Kidney tubule cell (primary cell): ENCODE data around the gene ADAMTS19.
"Not testable (repeated sequence)": the region's sequence is repeated elsewhere in the genome, so short reads cannot be mapped to it uniquely, and the experiment has no call there.

ENCODE experiments used
- DNase-seq: peaks from one replicate; pipeline ENCODE4 v3.0.0-alpha.2; 2018; ENCODE audit warnings: low spot score

ADAMTS19 gene

DNA sequence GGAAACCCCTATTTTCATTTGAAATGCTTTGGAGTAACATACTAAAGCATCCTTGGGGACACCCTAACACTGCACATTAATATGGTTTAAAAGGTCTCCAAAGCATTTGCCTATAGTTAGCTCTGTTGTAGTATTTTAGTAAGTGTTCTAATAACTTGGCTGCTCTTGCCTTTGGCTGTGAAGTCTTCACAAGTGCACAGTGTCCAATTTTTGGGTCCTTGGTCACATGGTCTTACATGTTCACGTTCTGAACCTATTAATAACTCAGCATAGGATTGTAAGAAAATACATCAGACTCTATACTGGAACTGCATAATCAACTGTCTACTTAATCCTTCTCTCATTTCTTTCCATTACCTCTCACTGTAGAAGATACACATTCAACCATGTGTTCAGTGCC lies 17.4 kb downstream of the ADAMTS19 start:
- DNase-seq, result no peak

DNA sequence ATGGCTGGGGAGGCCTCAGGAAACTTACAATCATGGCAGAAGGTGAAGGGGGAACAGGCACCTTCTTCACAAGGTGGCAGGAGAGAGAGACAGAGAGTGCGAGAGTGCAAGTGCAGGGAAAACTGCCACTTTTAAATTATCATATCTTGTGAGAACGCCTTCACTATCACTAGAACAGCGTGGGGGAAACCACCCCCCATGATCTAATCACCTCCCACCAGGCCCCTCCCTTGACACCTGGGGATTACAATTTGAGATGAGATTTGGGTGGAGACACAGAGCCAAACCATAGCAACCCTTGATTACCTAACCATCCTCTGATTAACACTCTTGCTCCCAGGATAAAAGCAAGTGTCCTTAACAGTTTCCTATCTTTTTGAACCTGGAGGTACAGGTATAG lies 21.1 kb downstream of the ADAMTS19 start:
- no peak for DNase-seq

DNA sequence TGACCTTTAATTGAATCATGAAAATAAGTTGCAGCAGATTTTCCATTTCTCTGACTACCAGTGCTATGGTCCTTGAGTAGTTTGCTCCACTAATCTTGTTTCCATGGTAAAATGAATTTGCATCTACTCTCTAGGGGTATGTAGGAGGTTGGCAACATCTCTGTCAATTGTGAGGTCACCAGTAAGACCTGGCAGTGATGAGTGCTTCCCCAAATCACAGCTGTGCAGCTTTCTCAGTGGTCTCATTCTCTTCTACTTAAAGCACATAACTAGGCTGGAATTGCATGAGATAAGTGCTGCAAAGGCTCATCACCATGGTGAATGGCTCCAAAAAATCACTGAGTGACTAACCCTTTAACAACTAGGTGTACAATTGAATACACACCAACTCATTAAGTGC lies 36.3 kb downstream of the ADAMTS19 start:
- DNase-seq, result no peak

DNA sequence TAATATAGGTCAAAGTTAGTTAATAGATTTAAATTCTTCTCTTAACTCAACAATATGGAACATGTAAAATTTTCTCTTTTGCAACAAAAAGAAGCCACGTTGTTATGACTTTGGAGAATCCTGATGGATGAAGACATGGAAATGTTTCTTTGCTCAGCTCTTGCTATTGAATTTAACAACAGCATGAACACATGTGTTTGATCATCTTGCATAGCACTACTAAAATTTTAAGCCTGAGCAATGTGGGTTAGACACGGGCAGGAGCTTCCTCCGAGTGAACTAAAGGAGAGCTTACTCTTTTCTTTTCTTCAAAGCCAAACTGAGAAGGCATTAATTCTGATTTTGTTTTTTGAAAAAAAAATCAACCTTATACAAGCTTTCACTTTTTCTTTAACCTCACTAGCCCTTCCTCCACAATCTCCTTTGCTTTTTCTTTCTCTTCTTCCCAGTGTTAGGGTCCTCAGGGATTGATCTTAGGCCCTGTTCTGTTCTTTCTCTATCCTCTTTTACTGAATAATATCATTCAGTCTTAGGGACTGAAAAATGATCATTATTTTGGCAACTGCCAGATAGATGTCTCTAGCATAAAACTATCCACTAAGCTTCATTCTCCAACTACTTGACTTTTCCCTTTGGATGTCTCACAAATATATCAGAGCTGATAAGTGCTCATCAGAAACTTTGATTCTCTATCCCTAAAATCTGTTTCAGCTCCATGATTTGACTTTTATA lies 36.9 kb downstream of the ADAMTS19 start:
- no peak for DNase-seq

DNA sequence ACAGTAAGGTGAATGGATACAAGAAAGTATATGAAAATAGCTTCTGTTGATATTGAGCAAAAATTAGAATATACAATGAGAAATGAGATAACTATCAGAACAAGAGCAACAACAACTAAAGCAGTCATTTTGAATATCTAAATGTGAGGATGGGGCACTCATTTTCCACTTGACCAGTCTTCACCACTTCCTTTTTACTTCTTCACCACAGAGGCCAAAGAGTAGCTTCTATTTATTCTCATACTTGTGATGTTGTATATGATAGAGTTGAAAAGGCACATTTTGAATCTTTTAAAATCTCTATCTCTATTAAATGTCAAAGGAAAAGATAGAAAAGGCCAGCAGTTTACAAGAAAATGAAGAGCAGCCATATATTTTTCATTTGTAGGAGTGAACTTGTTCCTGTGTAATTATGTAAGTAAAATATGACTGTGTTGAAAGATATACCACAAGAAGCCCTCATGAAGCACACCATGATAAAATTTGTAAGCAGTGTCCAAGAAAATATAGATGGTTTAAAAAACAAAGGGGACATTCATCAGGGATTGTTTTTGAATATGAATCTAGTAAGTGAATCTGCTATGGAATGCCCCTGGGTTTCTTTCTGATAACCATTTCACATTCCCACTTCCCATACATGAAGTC lies 39.2 kb downstream of the ADAMTS19 start:
- no peak for DNase-seq

DNA sequence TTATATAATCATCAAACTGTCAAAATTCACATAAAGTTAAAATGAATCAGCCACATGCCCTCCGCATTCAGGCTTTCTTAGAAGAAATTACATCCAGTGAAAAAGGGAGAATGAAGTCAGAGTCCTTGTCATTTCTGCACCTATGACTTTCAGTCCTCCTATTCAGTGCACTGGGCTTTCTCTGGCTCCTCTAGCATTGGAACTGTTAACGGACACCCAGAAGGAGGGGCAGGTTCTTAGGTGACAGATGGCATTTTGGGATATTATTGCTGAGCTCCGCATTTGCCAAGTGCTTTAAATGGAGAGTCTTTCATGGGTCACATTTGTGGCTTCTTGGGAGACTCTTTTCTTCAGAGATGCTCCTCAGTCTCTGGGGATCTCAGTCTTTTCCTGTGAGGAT lies 40.0 kb downstream of the ADAMTS19 start:
- DNase-seq, result no peak

DNA sequence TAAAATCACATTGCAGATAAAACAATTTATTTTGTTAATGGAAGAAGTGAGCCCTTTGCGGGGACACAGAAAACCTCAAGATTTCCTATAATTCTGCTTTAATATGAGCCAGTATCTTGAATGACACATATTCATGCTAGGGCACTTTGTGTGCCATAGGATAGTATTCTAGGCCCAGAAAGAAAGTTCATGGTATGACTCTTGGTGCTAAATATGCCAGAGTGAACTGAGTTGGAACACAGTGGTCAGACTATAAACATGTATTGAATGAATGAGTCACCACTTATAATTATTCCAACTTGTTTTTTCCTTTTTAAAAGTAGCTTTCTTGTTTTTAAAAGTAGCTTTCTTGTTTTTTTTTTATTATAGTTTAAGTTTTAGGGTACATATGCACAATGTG lies 46.0 kb downstream of the ADAMTS19 start:
- DNase-seq, result peak; percentile 74

DNA sequence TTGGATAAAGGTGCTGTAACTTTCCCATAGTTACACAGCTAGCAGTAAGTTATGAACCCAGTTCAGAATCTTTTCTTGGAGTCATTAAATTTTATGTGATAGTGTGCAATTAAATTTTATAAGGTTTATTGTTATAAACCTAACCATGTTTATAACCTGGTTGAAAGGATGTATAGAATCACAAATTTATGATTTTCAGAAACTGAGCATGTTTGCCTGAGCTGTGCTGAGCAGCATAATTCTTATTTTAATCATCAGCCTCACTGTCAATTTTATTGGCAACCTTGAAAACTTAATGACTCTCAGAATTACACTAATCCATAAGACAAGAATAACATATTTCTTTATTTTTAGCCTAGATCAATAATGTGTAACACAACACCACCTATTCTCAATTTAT lies 46.9 kb downstream of the ADAMTS19 start:
- no peak for DNase-seq

DNA sequence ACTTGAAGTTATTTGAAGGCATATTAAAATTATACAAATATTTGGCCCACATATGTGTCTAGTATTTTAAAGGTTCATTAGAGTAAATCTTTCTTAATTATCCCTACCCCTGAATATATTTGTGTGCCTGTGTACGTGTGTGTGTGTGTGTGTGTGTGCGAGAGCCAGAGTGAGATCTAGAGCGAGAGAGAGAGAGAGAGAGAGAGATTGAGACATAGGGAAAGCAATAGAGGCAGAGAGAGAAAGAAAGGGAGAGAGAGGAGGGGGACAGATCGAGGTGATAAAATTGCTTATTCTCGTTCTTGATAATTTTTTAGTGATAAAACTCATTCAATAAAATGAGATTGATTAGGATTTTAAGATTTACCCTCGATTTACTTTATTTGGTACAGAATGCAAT lies 47.4 kb downstream of the ADAMTS19 start:
- DNase-seq, result no peak

DNA sequence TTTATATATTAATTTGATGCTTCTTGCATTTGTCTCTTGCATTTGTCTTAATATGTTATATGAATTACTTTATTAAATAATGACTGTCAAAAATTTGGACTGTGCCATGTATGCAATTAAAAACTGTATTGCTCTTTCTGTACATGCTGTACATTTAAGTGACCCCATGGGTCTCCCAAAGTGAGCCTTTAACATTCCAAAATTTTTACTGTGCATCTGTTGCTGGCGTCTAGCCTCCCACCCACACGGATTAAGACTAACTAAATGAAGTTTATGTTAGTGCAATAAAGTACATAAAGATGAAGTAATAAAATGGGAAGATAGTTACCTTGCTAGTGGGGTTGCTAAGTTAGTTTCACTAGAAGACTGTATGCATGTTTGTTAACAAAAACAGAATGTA lies 48.5 kb downstream of the ADAMTS19 start:
- no peak for DNase-seq

DNA sequence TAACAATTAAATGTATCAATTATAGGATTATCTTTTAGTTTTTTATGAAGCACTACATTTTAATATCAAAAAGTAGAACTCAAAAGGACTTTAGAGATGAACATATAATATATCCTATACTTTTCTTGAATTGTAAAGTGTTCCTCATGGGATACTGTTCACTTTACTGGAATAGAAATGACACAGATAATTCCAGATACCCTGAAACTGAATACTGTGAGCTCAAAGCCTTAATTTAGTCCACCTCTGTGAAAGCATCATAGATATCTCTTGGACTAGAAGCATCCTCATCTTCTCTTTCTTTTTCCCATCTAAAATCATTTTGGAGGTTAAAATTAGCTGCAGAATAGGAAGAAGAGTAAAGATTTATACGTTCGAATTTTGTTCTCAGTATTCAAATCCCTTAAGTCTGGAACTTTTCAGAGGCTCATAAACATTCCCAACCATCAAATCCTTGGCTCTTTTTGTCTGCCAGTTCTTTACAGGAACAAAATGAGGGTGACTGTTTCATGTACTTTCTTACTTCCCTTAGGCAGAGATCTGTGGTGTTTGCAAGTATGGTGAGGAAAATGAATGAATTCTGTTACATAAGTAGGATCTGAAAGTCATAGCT lies 49.4 kb downstream of the ADAMTS19 start:
- no peak for DNase-seq

DNA sequence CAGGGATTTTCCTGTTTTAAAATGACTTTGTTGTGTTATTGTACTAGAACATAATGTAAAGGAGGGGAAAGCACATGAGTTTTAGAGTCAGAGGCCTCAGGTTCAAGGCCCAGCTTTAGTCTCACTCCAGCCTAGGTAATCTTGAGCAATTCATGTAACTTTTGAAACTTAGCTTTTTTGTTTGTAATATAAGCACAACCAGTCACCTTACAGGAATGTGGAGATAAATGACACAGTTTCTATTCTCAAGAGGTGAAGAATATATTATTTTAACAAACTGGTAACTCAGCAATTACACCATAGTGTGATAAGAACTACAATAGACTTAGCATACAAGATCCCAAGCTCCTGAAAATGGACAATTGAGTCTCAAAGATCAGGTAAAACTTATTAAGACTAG lies 51.2 kb downstream of the ADAMTS19 start:
- no peak for DNase-seq

DNA sequence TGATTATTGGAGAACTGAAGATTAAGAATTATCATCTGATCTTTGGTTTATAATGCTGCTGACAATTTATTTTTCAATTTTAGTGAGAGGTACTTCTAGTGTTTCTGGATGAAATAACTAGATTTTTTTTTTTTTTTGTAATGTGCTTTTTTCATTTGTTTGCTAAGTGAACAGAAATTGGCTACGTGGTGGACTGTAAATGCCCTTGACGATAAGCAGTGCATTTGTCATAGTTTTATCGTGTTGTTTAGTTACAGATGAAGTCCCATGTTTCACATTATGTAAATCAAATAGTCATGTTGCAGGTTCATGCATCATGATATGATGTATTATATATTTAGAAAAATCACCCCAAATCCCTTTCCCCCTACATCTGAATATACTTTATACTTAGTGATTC lies 81.0 kb downstream of the ADAMTS19 start:
- no peak for DNase-seq

DNA sequence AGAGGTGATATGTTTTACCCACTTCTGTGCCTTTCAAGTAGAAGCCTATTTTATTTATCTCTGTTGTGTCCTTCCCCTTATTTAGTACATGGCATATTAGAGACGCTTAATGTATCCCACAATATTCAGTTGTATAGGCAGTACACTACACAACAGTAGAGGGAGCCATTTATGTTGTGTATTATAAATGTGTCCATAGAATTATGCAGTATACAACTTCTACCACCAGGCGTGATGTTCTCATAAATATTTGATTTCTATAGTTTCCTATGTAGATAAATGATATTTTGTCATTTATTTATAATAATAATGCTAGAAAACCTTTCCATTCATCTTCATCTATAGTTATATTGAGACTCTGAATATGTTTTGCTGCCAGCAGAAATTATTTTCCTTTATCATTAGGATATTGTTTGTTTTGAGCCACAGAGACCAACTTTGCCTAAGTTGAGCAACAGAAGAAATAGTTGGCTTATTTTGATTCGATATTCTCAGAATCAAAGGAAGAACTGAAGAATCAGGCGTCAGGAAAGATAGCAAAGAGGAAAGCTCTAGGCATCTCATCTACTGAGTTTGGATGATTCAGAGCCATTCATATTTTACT lies 81.7 kb downstream of the ADAMTS19 start:
- peak; percentile 6 for DNase-seq

DNA sequence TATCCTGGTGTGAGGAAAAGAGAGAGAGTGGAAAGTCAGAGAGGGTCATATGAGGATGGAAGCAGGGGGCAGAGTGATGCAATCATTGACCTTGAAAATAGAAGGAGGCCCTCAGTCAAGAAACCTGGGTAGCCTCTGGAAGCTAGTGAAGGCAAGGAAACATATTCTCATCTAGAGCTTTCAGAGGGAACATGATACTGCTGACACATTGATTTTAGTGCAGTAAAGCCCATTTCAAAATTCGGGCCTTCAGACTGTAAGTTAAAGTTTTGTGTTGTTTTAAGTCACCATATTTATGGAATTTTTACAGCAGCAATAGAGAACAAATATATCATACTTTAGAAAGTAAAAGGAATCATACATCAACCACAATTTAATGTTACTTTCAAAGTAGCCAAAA lies 87.0 kb downstream of the ADAMTS19 start:
- no peak for DNase-seq

DNA sequence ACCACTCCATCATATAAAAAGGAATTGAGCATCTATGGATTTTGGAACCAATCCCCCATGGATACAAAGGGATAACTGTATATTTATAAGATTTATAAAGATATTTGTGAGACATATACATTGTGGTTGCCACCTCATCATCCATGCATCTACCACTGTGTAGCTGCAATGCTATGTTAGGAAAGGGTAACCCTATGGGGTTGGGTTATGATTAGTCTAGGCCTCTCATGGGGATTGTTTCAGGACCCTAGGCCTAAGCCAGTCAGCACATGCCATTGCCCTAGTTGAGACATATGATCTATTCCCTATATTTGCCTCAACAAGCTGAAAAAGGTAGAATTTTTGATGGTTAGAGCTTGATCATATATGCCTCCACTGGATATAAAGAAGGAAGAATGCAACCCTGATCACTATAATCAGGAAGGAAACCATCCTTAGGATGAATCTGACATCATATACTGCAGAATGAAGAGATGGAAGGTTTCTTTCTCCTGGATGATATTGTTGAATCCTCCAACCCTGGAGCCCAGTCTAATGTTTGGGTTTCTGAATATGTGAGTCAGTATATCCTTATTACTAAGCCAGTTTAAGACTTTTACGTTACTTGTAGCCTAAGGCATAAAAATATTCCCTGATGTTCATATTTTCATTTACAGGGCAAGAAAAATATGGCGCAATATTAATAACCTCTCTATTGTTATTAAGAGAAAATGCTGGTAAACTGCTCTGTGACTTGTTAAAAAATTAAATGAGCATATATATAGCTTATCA lies 94.2 kb downstream of the ADAMTS19 start:
- DNase-seq, result no peak

DNA sequence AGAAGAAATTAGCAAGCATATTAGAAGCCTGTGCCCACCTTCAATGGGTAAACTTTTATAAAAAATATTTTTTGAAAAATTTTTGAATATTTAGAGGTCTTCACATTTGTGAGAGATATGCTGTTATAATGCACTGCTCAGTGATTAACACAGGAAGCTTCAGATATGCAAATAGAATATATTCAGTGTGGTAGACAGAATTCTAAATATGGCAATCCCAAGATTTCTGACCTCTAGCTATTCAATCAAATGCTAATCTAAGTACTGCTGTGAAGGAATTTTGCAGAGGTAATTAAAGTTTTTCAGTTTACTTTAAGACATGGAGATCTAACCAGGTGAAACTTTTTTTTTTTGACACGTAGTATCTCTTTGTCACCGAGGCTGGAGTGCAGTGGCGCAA lies 103.5 kb downstream of the ADAMTS19 start:
- no peak for DNase-seq

DNA sequence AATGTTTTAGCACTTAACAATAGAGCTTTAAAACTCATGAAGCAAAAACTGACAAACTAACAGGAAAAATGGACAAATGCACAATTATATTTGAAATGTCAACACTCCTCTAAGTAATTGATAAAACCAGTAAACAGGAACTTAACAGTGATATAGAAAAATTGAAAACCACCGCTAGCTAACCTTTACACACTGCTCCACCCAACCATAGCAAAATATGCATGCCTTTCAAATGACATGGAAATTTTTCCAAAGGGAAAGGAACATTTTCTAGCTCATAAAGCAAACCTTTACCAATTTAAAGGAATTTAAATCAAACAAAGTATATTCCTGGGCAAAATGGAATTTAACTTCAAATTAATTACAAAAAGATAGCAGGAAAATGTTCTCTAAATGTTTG lies 109.2 kb downstream of the ADAMTS19 start:
- peak; percentile 42 for DNase-seq

DNA sequence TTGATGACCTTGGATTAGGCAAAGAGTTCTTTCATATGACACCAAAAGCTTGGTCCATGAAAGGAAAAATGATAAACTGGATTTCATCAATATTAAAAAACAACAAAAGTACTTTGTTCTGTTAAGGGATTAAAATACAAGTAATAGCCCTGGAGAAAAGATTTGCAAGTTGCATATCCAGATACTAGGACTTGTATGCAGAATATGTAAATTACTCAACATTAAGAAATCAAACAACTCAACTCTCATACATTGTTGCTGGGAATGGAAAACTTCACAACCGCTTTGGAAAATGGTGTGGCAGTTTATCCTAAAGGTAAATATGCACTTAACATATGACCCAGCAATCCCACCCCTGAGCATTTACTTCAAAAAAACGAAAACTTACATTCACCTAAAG lies 112.0 kb downstream of the ADAMTS19 start:
- DNase-seq, result no peak

DNA sequence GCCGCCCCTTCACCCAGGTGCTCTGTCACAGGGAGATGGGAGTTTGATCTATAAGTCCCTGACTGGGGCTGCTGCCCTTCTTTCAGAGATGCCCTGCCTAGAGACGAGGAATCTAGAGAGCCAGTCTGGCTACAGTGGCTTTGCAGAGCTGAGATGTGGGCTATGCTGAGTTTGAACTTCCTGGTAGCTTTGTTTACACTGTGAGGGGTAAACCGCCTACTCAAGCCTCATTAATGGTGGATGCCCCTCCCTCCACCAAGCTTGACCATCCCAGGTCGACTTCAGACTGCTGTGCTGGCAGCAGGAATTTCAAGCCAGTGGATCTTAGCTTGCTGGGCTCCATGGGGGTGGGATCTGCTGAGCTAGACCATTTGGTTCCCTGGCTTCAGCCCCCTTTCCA lies 124.4 kb downstream of the ADAMTS19 start:
- not testable (repeated sequence) for DNase-seq

DNA sequence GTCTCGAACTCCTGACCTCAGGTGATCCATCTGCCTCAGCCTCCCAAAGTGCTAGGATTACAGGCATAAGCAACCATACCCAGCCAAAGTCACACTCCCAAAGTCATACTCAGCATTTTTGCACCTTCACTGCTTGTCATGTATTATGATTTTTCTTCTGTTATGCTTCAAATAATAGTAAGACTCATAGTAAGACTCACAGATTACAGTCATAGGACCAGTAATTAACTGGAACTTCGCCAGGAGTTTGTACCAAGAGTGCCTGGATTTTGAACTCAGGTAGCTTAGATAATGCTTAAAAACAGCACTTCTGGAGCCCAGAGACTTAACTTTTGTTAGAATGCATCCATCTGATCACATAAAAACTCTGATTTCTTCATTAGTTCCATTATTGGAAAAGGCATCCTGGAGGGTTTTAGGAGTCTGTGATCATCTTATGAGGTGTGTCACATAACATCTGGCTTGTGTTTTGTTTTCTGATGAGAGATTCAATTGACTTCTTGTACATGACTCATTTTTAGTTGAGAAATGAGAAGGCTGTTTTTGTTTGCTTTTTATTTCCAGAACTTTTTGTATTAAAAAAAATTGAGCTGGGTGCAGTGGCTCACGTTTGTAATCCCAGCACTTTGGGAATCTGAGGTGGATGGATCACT lies 131.5 kb downstream of the ADAMTS19 start:
- DNase-seq, result no peak

DNA sequence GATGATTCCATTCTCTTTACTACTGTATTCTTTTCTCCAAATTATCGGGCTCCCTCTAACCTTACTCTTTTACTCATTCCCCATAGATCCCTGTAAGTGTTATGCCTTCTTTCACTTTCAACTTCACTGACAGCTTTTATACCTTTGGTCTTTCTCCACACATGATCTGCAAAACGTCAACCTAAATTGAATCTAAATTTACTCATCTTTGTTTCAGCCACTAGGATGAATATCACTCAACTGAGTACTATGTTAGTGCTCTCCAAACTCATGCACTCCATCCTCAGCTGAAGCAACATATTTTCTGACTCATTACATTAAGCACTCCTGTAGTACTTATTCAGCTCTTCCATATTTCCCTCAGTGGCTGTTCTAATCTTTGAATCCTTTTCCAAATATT lies 133.4 kb downstream of the ADAMTS19 start:
- DNase-seq, result no peak
